HCT116 (cell line): ENCODE results near the gene MTA1.

ENCODE experiments used
- CBX3 ChIP-seq: IDR thresholded peaks from 2 replicates; pipeline ENCODE4 v1.6.1; 2012; ENCODE audit warnings: low read depth
- CEBPB ChIP-seq: IDR thresholded peaks from 2 replicates; pipeline ENCODE4 v1.6.1; 2012; ENCODE audit warnings: low read depth
- CTCF ChIP-seq, 3 experiments: fragments of 200-600 bp in 1 of 3; sonication (generic) in 1 of 3; IDR thresholded peaks in 2 of 3; conservative IDR thresholded peaks in 1 of 3; 2 replicates each; pipeline ENCODE4 v1.5.1; 2012 to 2017; ENCODE audit warnings: low read depth in 2 of 3, low read length in 2 of 3, antibody characterized with exemption in 1 of 3, borderline replicate concordance in 1 of 3, control low read depth in 1 of 3, mild to moderate bottlenecking in 1 of 3, mixed read lengths in 1 of 3, mixed run types in 1 of 3, moderate library complexity in 1 of 3; ENCODE audit not compliant: insufficient read depth in 1 of 3
- FOSL1 ChIP-seq: IDR thresholded peaks from 2 replicates; pipeline ENCODE4 v1.6.1; 2012; ENCODE audit warnings: low read depth
- JUND ChIP-seq: IDR thresholded peaks from 2 replicates; pipeline ENCODE4 v1.6.1; 2012
- ZFX ChIP-seq: fragments of 450-650 bp; IDR thresholded peaks from 2 replicates; pipeline ENCODE4 v1.6.1; 2017

DNA sequence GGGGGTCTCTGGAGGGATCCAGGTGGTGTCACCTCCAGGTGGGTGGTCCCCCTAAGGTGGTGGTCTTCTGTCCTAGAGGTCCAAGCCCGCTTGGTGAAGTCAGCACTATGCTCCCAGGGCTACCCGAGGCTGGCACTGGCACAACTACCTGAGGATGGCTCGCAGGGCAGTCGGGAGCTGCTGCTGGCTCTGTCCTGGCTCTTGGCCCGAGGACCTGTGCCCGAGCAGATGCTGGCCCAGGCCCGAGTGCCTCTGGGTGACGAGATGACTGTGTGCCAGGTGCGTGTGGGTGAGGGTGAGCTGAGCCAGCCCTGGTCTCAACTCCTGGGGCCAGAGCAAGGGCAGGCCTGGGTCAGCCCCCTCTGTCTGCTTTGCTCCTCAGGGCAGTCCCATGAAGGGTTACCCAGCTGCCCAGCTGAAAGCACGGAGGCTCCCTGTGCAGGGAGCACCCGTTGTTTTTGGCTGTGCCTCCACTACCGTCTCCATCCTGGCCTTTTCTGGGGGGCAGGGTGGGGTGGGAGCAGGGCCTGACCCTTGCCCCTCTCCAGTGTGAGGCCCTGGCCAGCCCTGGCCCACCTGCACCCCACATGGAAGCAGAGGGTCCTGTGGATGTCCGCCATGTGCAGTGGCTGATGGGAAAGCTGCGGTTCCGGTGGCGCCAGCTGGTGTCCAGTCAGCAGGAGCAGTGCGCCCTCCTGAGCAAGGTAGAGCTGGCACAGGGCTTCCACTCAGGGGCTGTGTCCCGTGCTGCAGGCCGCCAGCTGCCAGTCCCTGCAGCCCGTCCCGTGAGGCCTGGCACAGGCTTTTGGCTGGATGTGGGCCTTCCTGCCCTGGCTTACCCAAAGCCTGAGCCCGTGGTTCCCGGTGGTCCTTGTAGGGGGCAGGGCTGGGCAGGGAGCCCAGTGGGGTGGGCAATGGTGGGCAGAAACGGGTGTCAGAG lies 72.7 kb downstream of the MTA1 start:
- TF ChIP-seq JUND (no peak), FOSL1 (no peak), CTCF (IDR thresholded peaks at IDR 0.05 in 2 of 3, conservative IDR thresholded peaks at IDR 0.05 in 1 of 3; ENCODE audit: borderline replicate concordance in 1 of 3, insufficient read depth in 1 of 3, low read depth in 2 of 3, low read length in 2 of 3) (no peak), CEBPB (no peak), CBX3 (no peak), ZFX (no peak)
